CD14-positive monocyte (primary cell): ENCODE measurements around the gene PARD6G. TPM values are rescaled to one million over a fixed set of nuclear protein-coding genes. Genes with fewer than 3 reads are reported as not detected.

Source experiments
- DNase-seq, 3 donors: peaks; one replicate each; pipeline ENCODE4 v3.0.0-alpha.2; 2011 to 2022
- H2AFZ ChIP-seq: 2 replicates; pipeline ENCODE4 v1.6.0; 2012; ENCODE audit warnings: mild to moderate bottlenecking, low read depth, low read length, inconsistent platforms; ENCODE audit not compliant: insufficient read depth, poor library complexity, severe bottlenecking
- H3K27ac ChIP-seq, 2 donors: 1 replicate in 1 of 2; 2 replicates in 1 of 2; pipeline ENCODE4 v1.5.1; 2012 to 2013; ENCODE audit warnings: low read length in 2 of 2, control low read depth in 1 of 2, inconsistent platforms in 1 of 2, low read depth in 1 of 2, mild to moderate bottlenecking in 1 of 2
- H3K27me3 ChIP-seq, 2 donors: one replicate each; pipeline versions ENCODE4 v1.6.0 to v1.6.1; 2011 to 2013; ENCODE audit warnings: low read length in 2 of 2; ENCODE audit not compliant: control insufficient read depth in 2 of 2, insufficient read depth in 2 of 2
- H3K36me3 ChIP-seq, 2 donors: replicated peaks in 1 of 2; 1 replicate in 1 of 2; 2 replicates in 1 of 2; pipeline versions ENCODE4 v1.5.1 to v1.6.1; 2012 to 2013; ENCODE audit warnings: low read length in 2 of 2, control low read depth in 1 of 2, inconsistent platforms in 1 of 2, mild to moderate bottlenecking in 1 of 2; ENCODE audit not compliant: insufficient read depth in 2 of 2, control insufficient read depth in 1 of 2
- H3K4me1 ChIP-seq, 2 donors: 1 replicate in 1 of 2; 2 replicates in 1 of 2; pipeline versions ENCODE4 v1.5.1 to v1.6.1; 2012 to 2013; ENCODE audit warnings: low read length in 2 of 2, control low read depth in 1 of 2, inconsistent platforms in 1 of 2, mild to moderate bottlenecking in 1 of 2, moderate library complexity in 1 of 2; ENCODE audit not compliant: insufficient read depth in 2 of 2, control insufficient read depth in 1 of 2
- H3K4me2 ChIP-seq: replicated peaks from 2 replicates; pipeline ENCODE3; 2012; ENCODE audit warnings: low read length, moderate library complexity, mild to moderate bottlenecking; ENCODE audit not compliant: poor library complexity, severe bottlenecking; ENCODE audit errors: extremely low read depth
- H3K4me3 ChIP-seq, 3 experiments: fragments of 200-600 bp in 1 of 3; sonication (generic) in 1 of 3; replicated peaks in 1 of 3; 1 replicate in 2 of 3; 2 replicates in 1 of 3; pipeline ENCODE4 v1.5.1; 2011 to 2013; ENCODE audit warnings: low read length in 3 of 3, mild to moderate bottlenecking in 3 of 3, control low read depth in 2 of 3, low read depth in 2 of 3, inconsistent platforms in 1 of 3, moderate library complexity in 1 of 3
- H3K79me2 ChIP-seq: 2 replicates; pipeline ENCODE4 v1.6.0; 2012; ENCODE audit warnings: mild to moderate bottlenecking, control low read depth, inconsistent platforms, low read length, moderate library complexity; ENCODE audit not compliant: insufficient read depth
- H3K9ac ChIP-seq: 2 replicates; pipeline ENCODE4 v1.6.0; 2017; ENCODE audit warnings: low read length, mild to moderate bottlenecking; ENCODE audit not compliant: insufficient read depth, poor library complexity, severe bottlenecking
- H3K9me3 ChIP-seq, 2 donors: replicated peaks in 1 of 2; 1 replicate in 1 of 2; 2 replicates in 1 of 2; pipeline versions ENCODE4 v1.5.1 to v1.6.1; 2012 to 2013; ENCODE audit warnings: low read length in 2 of 2, control low read depth in 1 of 2; ENCODE audit not compliant: control insufficient read depth in 1 of 2, insufficient read depth in 1 of 2
- H4K20me1 ChIP-seq: 2 replicates; pipeline ENCODE4 v1.6.0; 2012; ENCODE audit warnings: mild to moderate bottlenecking, low read length, control low read depth, moderate library complexity; ENCODE audit not compliant: insufficient read depth
- H3K27ac Mint-ChIP-seq, 7 donors: one replicate each; pipeline ENCODE4 v1.8.0; 2020; ENCODE audit warnings: mild to moderate bottlenecking in 7 of 7, mixed read lengths in 7 of 7, moderate library complexity in 6 of 7, inconsistent platforms in 2 of 7
- H3K27me3 Mint-ChIP-seq, 3 donors: one replicate each; pipeline ENCODE4 v1.8.0; 2021 to 2022; ENCODE audit warnings: low read depth in 3 of 3, mild to moderate bottlenecking in 3 of 3, mixed read lengths in 3 of 3, moderate library complexity in 3 of 3, inconsistent platforms in 1 of 3
- H3K36me3 Mint-ChIP-seq, 2 donors: one replicate each; pipeline ENCODE4 v1.8.0; 2020; ENCODE audit warnings: mixed read lengths in 2 of 2, inconsistent platforms in 1 of 2, mild to moderate bottlenecking in 1 of 2
- H3K4me1 Mint-ChIP-seq: one replicate; pipeline ENCODE4 v1.8.0; 2020; ENCODE audit warnings: mild to moderate bottlenecking, mixed read lengths
- H3K4me3 Mint-ChIP-seq, 2 donors: one replicate each; pipeline ENCODE4 v1.8.0; 2020; ENCODE audit warnings: mild to moderate bottlenecking in 2 of 2, mixed read lengths in 2 of 2, moderate library complexity in 1 of 2
- H3K9me3 Mint-ChIP-seq, 7 donors: one replicate each; pipeline ENCODE4 v1.8.0; 2020 to 2022; ENCODE audit warnings: mixed read lengths in 7 of 7, mild to moderate bottlenecking in 6 of 7, moderate library complexity in 6 of 7, inconsistent platforms in 2 of 7
- CTCF ChIP-seq: fragments of 200-600 bp; IDR thresholded peaks from one replicate; pipeline ENCODE4 v1.8.0; 2022; ENCODE audit warnings: antibody characterized with exemption, mild to moderate bottlenecking
- whole genome bisulfite sequencing: methylation state at CpG from one replicate; pipeline ENCODE4 v1.1.5; 2013; ENCODE audit warnings: missing lambda C conversion rate; ENCODE audit not compliant: insufficient coverage; 5-methylcytosine and 5-hydroxymethylcytosine counted together
- intact Hi-C, 2 donors: fragments of 100-400 bp; cut with micrococcal nuclease; formaldehyde crosslinking; loops; one replicate each; pipeline versions ENCODE4 v1.15.0 to v1.15.1; 2023
- polyA plus RNA-seq, 3 donors: library from polyadenylated mRNA; depleted of rRNA in 1 of 3; unstranded in 2 of 3; stranded (reverse) in 1 of 3; fragments of 300-500 nt in 2 of 3; fragments of >200 nt in 1 of 3; fragmentation: Illumina TruSeq in 2 of 3; gene quantifications; 1 replicate in 2 of 3; 2 replicates in 1 of 3; pipeline ENCODE4 v1.2.3, GENCODE V29; 2012 to 2021

PARD6G gene
- polyA plus RNA-seq, 3 donors, result not detected

- Mint-ChIP-seq H3K27ac (no peak overlapping the region), H3K4me3 (no peak overlapping the region), H3K27me3 (peaks cover 2 to 8% (median 2%) of the 10 kb centered on the region in 3 donors), H3K36me3 (no peaks in the 10 kb centered on the region), H3K9me3 (no peaks in the 10 kb centered on the region), H3K4me1 (no peaks in the 10 kb centered on the region)
- no peak overlapping the region for H3K27ac ChIP-seq
- no peak overlapping the region for H2AFZ ChIP-seq
- no peak for DNase-seq
- H3K27me3 ChIP-seq, result peaks cover 0 to 2% of the 10 kb centered on the region in 2 donors
- H3K4me1 ChIP-seq, result no peaks in the 10 kb centered on the region
- no peak overlapping the region for H3K9ac ChIP-seq
- intact Hi-C loops, result no loop called here
- WGBS, result 79% methylated on average over 2 of the region's 5 CpGs
- no peaks in the 10 kb centered on the region for H4K20me1 ChIP-seq
- H3K4me3 ChIP-seq, result no peak overlapping the region
- H3K79me2 ChIP-seq, result no peaks in the 10 kb centered on the region
- no peaks in the 10 kb centered on the region for H3K36me3 ChIP-seq
- H3K4me2 ChIP-seq, result no peak overlapping the region
- H3K9me3 ChIP-seq, result no peaks in the 10 kb centered on the region
- no peak for TF ChIP-seq CTCF
Measured at GRCh38 chr18:80193701-80194100, 53.6 kb downstream of the PARD6G start.

- no peak overlapping the region for H3K4me3 ChIP-seq
- no peaks in the 10 kb centered on the region for H3K36me3 ChIP-seq
- no peak overlapping the region for H3K4me2 ChIP-seq
- H3K4me1 ChIP-seq, result no peaks in the 10 kb centered on the region
- Mint-ChIP-seq H3K36me3 (no peaks in the 10 kb centered on the region), H3K4me3 (no peak overlapping the region), H3K4me1 (no peaks in the 10 kb centered on the region), H3K9me3 (no peaks in the 10 kb centered on the region), H3K27me3 (peaks cover 2 to 5% (median 4%) of the 10 kb centered on the region in 3 donors), H3K27ac (no peak overlapping the region)
- H3K27ac ChIP-seq, result no peak overlapping the region
- intact Hi-C loops, result no loop called here
- H2AFZ ChIP-seq, result no peak overlapping the region
- peaks cover 0 to 2% of the 10 kb centered on the region in 2 donors for H3K27me3 ChIP-seq
- WGBS, result 100% methylated on average over 3 of the region's 11 CpGs
- no peaks in the 10 kb centered on the region for H3K9me3 ChIP-seq
- TF ChIP-seq CTCF, result no peak
- H3K79me2 ChIP-seq, result no peaks in the 10 kb centered on the region
- H3K9ac ChIP-seq, result no peak overlapping the region
- no peaks in the 10 kb centered on the region for H4K20me1 ChIP-seq
- no peak for DNase-seq
Measured at GRCh38 chr18:80192653-80193385, 54.5 kb downstream of the PARD6G start.
